HEK293 (cell line): ENCODE measurements around the gene GMPR.

Experiments
- CTCF ChIA-PET: fragments of 350-600 bp; formaldehyde crosslinking; extraction: SDS; loops from one replicate; lab custom pipeline; 2021; ENCODE audit warnings: antibody characterized with exemption; lab: Yijun Ruan, JAX
- POLR2A ChIA-PET: fragments of 300-600 bp; formaldehyde crosslinking; extraction: SDS; loops from one replicate; lab custom pipeline; 2020; ENCODE audit warnings: antibody characterized with exemption, inconsistent platforms; lab: Yijun Ruan, JAX
- H3K27ac ChIP-seq: fragments of 200-500 bp; sonication (Bioruptor generic); 2 replicates; pipeline ENCODE4 v1.5.1; 2014; ENCODE audit warnings: low read depth, low read length, control low read depth, inconsistent platforms; ENCODE audit errors: extremely low read depth
- H3K36me3 ChIP-seq, 2 experiments: fragments of 200-500 bp in 1 of 2; sonication (Bioruptor generic) in 1 of 2; 1 replicate in 1 of 2; 2 replicates in 1 of 2; pipeline ENCODE4 v1.5.1; 2014 to 2017; ENCODE audit warnings: inconsistent platforms in 2 of 2, low read length in 2 of 2; ENCODE audit not compliant: control insufficient read depth in 2 of 2, insufficient read depth in 1 of 2
- H3K4me1 ChIP-seq: fragments of 200-500 bp; sonication (Bioruptor generic); 2 replicates; pipeline ENCODE4 v1.5.1; 2014; ENCODE audit warnings: mild to moderate bottlenecking, low read length, inconsistent platforms; ENCODE audit not compliant: control insufficient read depth, insufficient read depth
- H3K4me3 ChIP-seq: 2 replicates; pipeline ENCODE4 v1.5.1; 2011; ENCODE audit warnings: low read depth, mild to moderate bottlenecking, control low read depth, low read length, moderate library complexity
- H3K9me3 ChIP-seq: fragments of 200-500 bp; sonication (Bioruptor generic); 2 replicates; pipeline ENCODE4 v1.5.1; 2014; ENCODE audit warnings: low read depth, low read length, inconsistent platforms; ENCODE audit not compliant: control insufficient read depth, insufficient read depth
- BCL11B ChIP-seq: fragments of 450-650 bp; formaldehyde crosslinking; IDR thresholded peaks from 2 replicates; pipeline ENCODE4 v1.5.1; 2016; ENCODE audit warnings: low read depth, missing biosample characterization, missing genetic modification characterization
- CTCF ChIP-seq: fragments of 450-650 bp; formaldehyde crosslinking; IDR thresholded peaks from 2 replicates; pipeline ENCODE4 v1.5.1; 2016; ENCODE audit warnings: missing biosample characterization, missing genetic modification characterization
- FEZF1 ChIP-seq: fragments of 450-650 bp; formaldehyde crosslinking; IDR thresholded peaks from 2 replicates; pipeline ENCODE4 v1.5.1; 2016; ENCODE audit warnings: missing biosample characterization, missing genetic modification characterization
- HOXC10 ChIP-seq: sonication (generic); formaldehyde crosslinking; IDR thresholded peaks from 2 replicates; pipeline ENCODE4 v1.8.1; 2023; ENCODE audit warnings: mild to moderate bottlenecking, missing genetic modification reagents
- KLF16 ChIP-seq: fragments of 450-650 bp; formaldehyde crosslinking; IDR thresholded peaks from 2 replicates; pipeline ENCODE4 v1.5.1; 2017; ENCODE audit warnings: missing biosample characterization, missing genetic modification characterization
- PRDM1 ChIP-seq: fragments of 450-650 bp; formaldehyde crosslinking; IDR thresholded peaks from 2 replicates; pipeline ENCODE4; 2016; ENCODE audit warnings: missing biosample characterization, missing genetic modification characterization
- SALL2 ChIP-seq: fragments of 450-650 bp; formaldehyde crosslinking; IDR thresholded peaks from 2 replicates; pipeline ENCODE4 v1.5.0; 2017; ENCODE audit warnings: missing biosample characterization, mild to moderate bottlenecking, missing genetic modification characterization, borderline replicate concordance
- SCRT2 ChIP-seq: fragments of 450-650 bp; formaldehyde crosslinking; IDR thresholded peaks from 2 replicates; pipeline ENCODE4 v1.5.1; 2016; ENCODE audit warnings: missing biosample characterization, missing genetic modification characterization
- TRIM28 ChIP-seq: IDR thresholded peaks from 2 replicates; pipeline ENCODE4 v1.6.1; 2011; ENCODE audit warnings: low read length, control low read depth, borderline replicate concordance
- WT1 ChIP-seq: fragments of 450-650 bp; formaldehyde crosslinking; IDR thresholded peaks from 2 replicates; pipeline ENCODE4 v1.5.1; 2016; ENCODE audit warnings: missing biosample characterization, missing genetic modification characterization
- ZFP41 ChIP-seq: fragments of 450-650 bp; formaldehyde crosslinking; IDR thresholded peaks from 2 replicates; pipeline ENCODE4 v1.5.1; 2016; ENCODE audit warnings: missing biosample characterization, missing genetic modification characterization, borderline replicate concordance
- ZNF157 ChIP-seq: fragments of 450-650 bp; formaldehyde crosslinking; IDR thresholded peaks from 2 replicates; pipeline ENCODE4 v1.5.1; 2016; ENCODE audit warnings: missing biosample characterization, missing genetic modification characterization
- ZNF211 ChIP-seq: fragments of 450-650 bp; formaldehyde crosslinking; IDR thresholded peaks from 2 replicates; pipeline ENCODE4 v1.5.1; 2016; ENCODE audit warnings: low read depth, missing biosample characterization, missing genetic modification characterization
- ZNF280C ChIP-seq: fragments of 450-650 bp; formaldehyde crosslinking; IDR thresholded peaks from 2 replicates; pipeline ENCODE4 v1.5.1; 2016; ENCODE audit warnings: missing biosample characterization, missing genetic modification characterization
- ZNF311 ChIP-seq: fragments of 450-650 bp; formaldehyde crosslinking; IDR thresholded peaks from 2 replicates; pipeline ENCODE4 v1.5.1; 2017; ENCODE audit warnings: missing biosample characterization, missing genetic modification characterization, borderline replicate concordance
- ZNF324 ChIP-seq: fragments of 450-650 bp; formaldehyde crosslinking; IDR thresholded peaks from 2 replicates; pipeline ENCODE4 v1.5.1; 2016; ENCODE audit warnings: missing biosample characterization, missing genetic modification characterization
- ZNF335 ChIP-seq: fragments of 450-650 bp; formaldehyde crosslinking; conservative IDR thresholded peaks from 2 replicates; pipeline ENCODE4 v1.5.1; 2016; ENCODE audit warnings: missing biosample characterization, missing genetic modification characterization
- ZNF449 ChIP-seq: fragments of 450-650 bp; formaldehyde crosslinking; IDR thresholded peaks from 2 replicates; pipeline ENCODE4 v1.5.1; 2017; ENCODE audit warnings: missing biosample characterization, mild to moderate bottlenecking, missing genetic modification characterization, moderate library complexity
- ZNF561 ChIP-seq: fragments of 450-650 bp; IDR thresholded peaks from 2 replicates; pipeline ENCODE4 v1.5.1; 2018; ENCODE audit warnings: missing biosample characterization, missing genetic modification characterization, borderline replicate concordance
- ZNF629 ChIP-seq: fragments of 450-650 bp; formaldehyde crosslinking; IDR thresholded peaks from 2 replicates; pipeline ENCODE4 v1.5.1; 2017; ENCODE audit warnings: missing biosample characterization, missing genetic modification characterization
- ZNF677 ChIP-seq: fragments of 450-650 bp; IDR thresholded peaks from 2 replicates; pipeline ENCODE4 v1.5.0; 2018; ENCODE audit warnings: missing biosample characterization, mild to moderate bottlenecking, missing genetic modification characterization, moderate library complexity
- TF ChIP-seq, protein P1 (sequence below): fragments of 450-650 bp; formaldehyde crosslinking; IDR thresholded peaks from 2 replicates; pipeline ENCODE4 v1.5.1; 2016; ENCODE audit warnings: missing biosample characterization, missing genetic modification characterization

Gene GMPR

GRCh38 chr6:16228709-16229665 is 9.4 kb upstream of the GMPR start:
- H3K36me3 ChIP-seq = no peaks in the 10 kb centered on the region
- ChIA-PET POLR2A (no interaction called here), CTCF (interaction anchor here (0.6 to 1.9 kb wide), 5 partner anchors 9 to 103 kb away, joined by 3 to 7 read pairs (median 4); partner anchors contain the start of gene MYLIP)
- no peaks in the 10 kb centered on the region for H3K4me1 ChIP-seq
- H3K27ac ChIP-seq = no peak overlapping the region
- H3K9me3 ChIP-seq = no peaks in the 10 kb centered on the region
- H3K4me3 ChIP-seq = no peak overlapping the region
- TF ChIP-seq ZNF324 (tag by site-specific recombination) (no peak), ZNF335 (tag by site-specific recombination) (no peak), FEZF1 (no peak), ZFP41 (tag by site-specific recombination) (no peak), ZNF677 (tag by site-specific recombination) (peak; percentile 88), PRDM1 (tag by site-specific recombination) (peak; percentile 97), ZNF449 (tag by site-specific recombination) (no peak), HOXC10 (CRISPR knock-in tag) (no peak), ZNF280C (tag by site-specific recombination) (no peak), ZNF561 (tag by site-specific recombination) (no peak), CTCF (tag by site-specific recombination) (0 out of 2 replicates have a peak, but pooled peaks have one; percentile 11)
- TF ChIP-seq, protein P1, sequence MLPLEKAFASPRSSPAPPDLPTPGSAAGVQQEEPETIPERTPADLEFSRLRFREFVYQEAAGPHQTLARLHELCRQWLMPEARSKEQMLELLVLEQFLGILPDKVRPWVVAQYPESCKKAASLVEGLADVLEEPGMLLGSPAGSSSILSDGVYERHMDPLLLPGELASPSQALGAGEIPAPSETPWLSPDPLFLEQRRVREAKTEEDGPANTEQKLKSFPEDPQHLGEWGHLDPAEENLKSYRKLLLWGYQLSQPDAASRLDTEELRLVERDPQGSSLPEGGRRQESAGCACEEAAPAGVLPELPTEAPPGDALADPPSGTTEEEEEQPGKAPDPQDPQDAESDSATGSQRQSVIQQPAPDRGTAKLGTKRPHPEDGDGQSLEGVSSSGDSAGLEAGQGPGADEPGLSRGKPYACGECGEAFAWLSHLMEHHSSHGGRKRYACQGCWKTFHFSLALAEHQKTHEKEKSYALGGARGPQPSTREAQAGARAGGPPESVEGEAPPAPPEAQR (tag by site-specific recombination) = no peak

- Histone ChIP-seq H3K4me1 (no peaks in the 10 kb centered on the region), H3K4me3 (no peak overlapping the region), H3K36me3 (no peaks in the 10 kb centered on the region), H3K9me3 (no peaks in the 10 kb centered on the region), H3K27ac (no peak overlapping the region)
- CTCF ChIA-PET = interaction anchor here (0.6 to 1.9 kb wide), 6 partner anchors 8 to 102 kb away, joined by 3 to 7 read pairs (median 4); partner anchors contain the start of gene MYLIP
- POLR2A ChIA-PET = no interaction called here
- TF ChIP-seq SALL2 (tag by site-specific recombination) = no peak
- TF ChIP-seq ZNF311 (tag by site-specific recombination) = no peak
- TF ChIP-seq ZNF211 (tag by site-specific recombination) = no peak
- no peak for TF ChIP-seq KLF16 (tag by site-specific recombination)
- TF ChIP-seq SCRT2 (tag by site-specific recombination) = no peak
- TF ChIP-seq TRIM28 = no peak
- no peak for TF ChIP-seq CTCF (tag by site-specific recombination)
- TF ChIP-seq ZNF449 (tag by site-specific recombination) = no peak
- no peak for TF ChIP-seq WT1
- TF ChIP-seq ZNF157 (tag by site-specific recombination) = no peak
- TF ChIP-seq ZNF335 (tag by site-specific recombination) = no peak
- no peak for TF ChIP-seq ZNF629
- no peak for TF ChIP-seq BCL11B (tag by site-specific recombination)
Observed at GRCh38 chr6:16229700-16230099, 8.7 kb upstream of the GMPR start.
